GM19463 (cell line): ENCODE results near the gene CBX4.
A peak's percentile ranks its signal among the peaks of the same experiment; 100 is the strongest.

Experiments used
- ATAC-seq: cut with Tn5 transposase; IDR thresholded peaks from one replicate; pipeline ENCODE4 v1.9.1; 2021; ENCODE audit warnings: mild to moderate bottlenecking, moderate library complexity; ENCODE audit not compliant: unreplicated experiment

Gene CBX4

GRCh38 chr17:79839356-79840268, at the start of gene CBX4:
Gene CBX4, minus strand, starts transcription at chr17:79839440. Its CDS starts 189 bp downstream, at chr17:79839251.
- peak; percentile 68 for ATAC-seq

GRCh38 chr17:79888009-79888540, 48.8 kb upstream of the CBX4 start:
- no peak for ATAC-seq

- ATAC-seq, result no peak
These were observed 48.3 kb upstream of the CBX4 start for GRCh38 chr17:79887451-79887991.

- no peak for ATAC-seq
These were observed 44.0 kb upstream of the CBX4 start for GRCh38 chr17:79883202-79883601.

GRCh38 chr17:79878329-79878947, 39.2 kb upstream of the CBX4 start:
- ATAC-seq, result no peak

- no peak for ATAC-seq
These were observed 37.8 kb upstream of the CBX4 start for GRCh38 chr17:79877041-79877440.

GRCh38 chr17:79875511-79875910, 36.3 kb upstream of the CBX4 start:
- no peak for ATAC-seq

GRCh38 chr17:79874329-79874981, 35.2 kb upstream of the CBX4 start:
- ATAC-seq, result no peak

- ATAC-seq, result no peak
These were observed 34.3 kb upstream of the CBX4 start for GRCh38 chr17:79873583-79873982.

GRCh38 chr17:79872762-79873161, 33.5 kb upstream of the CBX4 start:
- no peak for ATAC-seq

GRCh38 chr17:79871131-79871530, 31.9 kb upstream of the CBX4 start:
- ATAC-seq, result no peak

GRCh38 chr17:79870540-79870939, 31.3 kb upstream of the CBX4 start:
- ATAC-seq, result no peak

- ATAC-seq, result no peak
These were observed 27.7 kb upstream of the CBX4 start for GRCh38 chr17:79866791-79867518.

GRCh38 chr17:79865351-79866210, 26.3 kb upstream of the CBX4 start:
- no peak for ATAC-seq

GRCh38 chr17:79864617-79865250, 25.5 kb upstream of the CBX4 start:
- ATAC-seq, result no peak

- no peak for ATAC-seq
These were observed 24.9 kb upstream of the CBX4 start for GRCh38 chr17:79864147-79864546.

- ATAC-seq, result no peak
These were observed 23.7 kb upstream of the CBX4 start for GRCh38 chr17:79862771-79863440.

GRCh38 chr17:79862238-79862637, 23.0 kb upstream of the CBX4 start:
- ATAC-seq, result no peak
